K562 (cell line): Measurements from ENCODE around the gene MVP. TPM values are rescaled to one million over a fixed set of nuclear protein-coding genes. Genes with fewer than 3 reads are reported as not detected.

Source experiments
- CGGBP1 ChIP-seq: fragments of 250-450 bp; sonication (Bioruptor Pico); IDR thresholded peaks from 2 replicates; pipeline ENCODE4 v1.9.0; 2021; ENCODE audit warnings: mild to moderate bottlenecking
- E4F1 ChIP-seq: fragments of 250-450 bp; sonication (Bioruptor Pico); IDR thresholded peaks from 2 replicates; pipeline ENCODE4 v1.5.0; 2021; ENCODE audit warnings: mild to moderate bottlenecking, borderline replicate concordance
- EGR1 ChIP-seq: fragments of 450-650 bp; conservative IDR thresholded peaks from 2 replicates; pipeline ENCODE4 v1.6.1; 2017; ENCODE audit warnings: mild to moderate bottlenecking
- HLTF ChIP-seq: fragments of 450-650 bp; IDR thresholded peaks from 2 replicates; pipeline ENCODE4 v1.6.1; 2016
- HMG20A ChIP-seq: fragments of 450-650 bp; formaldehyde crosslinking; conservative IDR thresholded peaks from 2 replicates; pipeline ENCODE4 v1.4.0; 2020; ENCODE audit warnings: mild to moderate bottlenecking, mixed read lengths
- HNRNPK ChIP-seq: fragments of 200-400 bp; formaldehyde crosslinking; IDR thresholded peaks from one replicate; pipeline ENCODE4 v1.6.1; 2018; ENCODE audit warnings: mild to moderate bottlenecking, low read depth, low read length; ENCODE audit not compliant: poor library complexity, severe bottlenecking
- HNRNPLL ChIP-seq: fragments of 200-400 bp; formaldehyde crosslinking; IDR thresholded peaks from 2 replicates; pipeline ENCODE4 v1.6.1; 2017; ENCODE audit warnings: low read length, low read depth, mild to moderate bottlenecking; ENCODE audit not compliant: poor library complexity, severe bottlenecking
- JUNB ChIP-seq: fragments of 450-650 bp; formaldehyde crosslinking; conservative IDR thresholded peaks from 2 replicates; pipeline ENCODE4 v1.4.0; 2020; ENCODE audit warnings: mild to moderate bottlenecking
- KHSRP ChIP-seq: fragments of 450-650 bp; IDR thresholded peaks from 2 replicates; pipeline ENCODE4 v1.6.1; 2017
- KLF16 ChIP-seq: IDR thresholded peaks from 2 replicates; pipeline ENCODE4 v1.6.1; 2016; ENCODE audit warnings: antibody characterized with exemption
- MCM2 ChIP-seq: fragments of 450-650 bp; IDR thresholded peaks from 2 replicates; pipeline ENCODE4 v1.6.1; 2017; ENCODE audit warnings: low read depth, mild to moderate bottlenecking
- MCM3 ChIP-seq: fragments of 450-650 bp; IDR thresholded peaks from 2 replicates; pipeline ENCODE4 v1.6.1; 2016
- MTF1 ChIP-seq: fragments of 250-450 bp; sonication (Bioruptor Pico); IDR thresholded peaks from 2 replicates; pipeline ENCODE4 v1.9.0; 2021; ENCODE audit warnings: moderate library complexity, mild to moderate bottlenecking, inconsistent platforms, borderline replicate concordance
- NR2C1 ChIP-seq, 2 experiments: fragments of 450-650 bp; IDR thresholded peaks; 2 replicates each; pipeline ENCODE4 v1.6.1; 2017; ENCODE audit warnings: mild to moderate bottlenecking in 2 of 2, antibody characterized with exemption in 1 of 2, inconsistent platforms in 1 of 2, missing compliant biosample characterization in 1 of 2, missing genetic modification characterization in 1 of 2
- PHF8 ChIP-seq: fragments of 200-600 bp; sonication (generic); IDR thresholded peaks from 2 replicates; pipeline ENCODE4 v1.6.1; 2012; ENCODE audit warnings: mixed run types, mild to moderate bottlenecking, inconsistent platforms, low read length, moderate library complexity, borderline replicate concordance
- PRDM10 ChIP-seq: fragments of 450-650 bp; IDR thresholded peaks from 2 replicates; pipeline ENCODE4 v1.6.1; 2018; ENCODE audit not compliant: partially characterized antibody
- RBFOX2 ChIP-seq: fragments of 200-400 bp; formaldehyde crosslinking; IDR thresholded peaks from 2 replicates; pipeline ENCODE4 v1.6.1; 2017; ENCODE audit warnings: low read depth, mild to moderate bottlenecking, low read length, moderate library complexity
- SIRT6 ChIP-seq: IDR thresholded peaks from one replicate; pipeline ENCODE4 v1.6.1; 2012; ENCODE audit warnings: low read depth, mild to moderate bottlenecking, control low read depth, inconsistent platforms, low read length, moderate library complexity
- SMARCA5 ChIP-seq: fragments of 450-650 bp; IDR thresholded peaks from 2 replicates; pipeline ENCODE4 v1.6.1; 2016
- SMC3 ChIP-seq: conservative IDR thresholded peaks from 2 replicates; pipeline ENCODE4 v1.6.1; 2011; ENCODE audit warnings: low read depth, low read length, improper control_type of control experiment; ENCODE audit not compliant: insufficient read depth
- SRSF9 ChIP-seq: fragments of 200-400 bp; formaldehyde crosslinking; IDR thresholded peaks from 2 replicates; pipeline ENCODE4 v1.6.1; 2017; ENCODE audit warnings: low read depth, low read length, borderline replicate concordance
- TAL1 ChIP-seq: fragments of 450-650 bp; IDR thresholded peaks from 2 replicates; pipeline ENCODE4 v1.6.1; 2016; ENCODE audit warnings: mild to moderate bottlenecking
- ZNF146 ChIP-seq: IDR thresholded peaks from one replicate; pipeline ENCODE4 v1.6.1; 2018; ENCODE audit warnings: missing compliant biosample characterization; ENCODE audit not compliant: unreplicated experiment
- ZNF311 ChIP-seq: fragments of 250-450 bp; sonication (Bioruptor Pico); IDR thresholded peaks from 2 replicates; pipeline ENCODE4 v1.4.0; 2020; ENCODE audit warnings: mild to moderate bottlenecking, moderate library complexity
- ZNF384 ChIP-seq: IDR thresholded peaks from 2 replicates; pipeline ENCODE4 v1.6.1; 2012; ENCODE audit warnings: low read depth, low read length, improper control_type of control experiment
- polyA plus RNA-seq, 8 experiments: library from polyadenylated mRNA; depleted of rRNA in 4 of 8; stranded (reverse) in 5 of 8; unstranded in 3 of 8; fragments of >200 nt; fragmentation: Nextera tagmentation in 2 of 8; fragmentation: Illumina TruSeq in 1 of 8; extraction: Ambion mirVana in 2 of 8; extraction: Trizol in 1 of 8; gene quantifications; 2 replicates each; pipeline versions ENCODE4 v1.2.1 to v1.2.3, GENCODE V29; 2011 to 2014; ENCODE audit warnings: inconsistent platforms in 1 of 8, missing spikeins in 1 of 8
- total RNA-seq, 7 experiments: library from RNA; depleted of rRNA in 6 of 7; stranded (reverse); fragments of >200 nt in 6 of 7; fragmentation: Illumina TruSeq in 2 of 7; extraction: Trizol in 2 of 7; gene quantifications; 2 replicates each; pipeline versions ENCODE4 v1.2.1 to v1.2.3, GENCODE V29; 2011 to 2021; ENCODE audit warnings: low replicate concordance in 1 of 7

MVP gene
- total and polyA plus RNA-seq, 9 of the 15 experiments (the other 6 are each of a cell fraction or from before 2014, with no cell fraction given) = 0.39 to 1.9 (median 0.76) TPM; not detected in 2

- TF ChIP-seq HNRNPK = no peak
- TF ChIP-seq MTF1 (CRISPR knock-in tag) = no peak
- TF ChIP-seq SIRT6 = no peak
- TF ChIP-seq MCM3 = no peak
- no peak for TF ChIP-seq KHSRP
- TF ChIP-seq SMARCA5 = no peak
- TF ChIP-seq RBFOX2 = peak; percentile 71
- peak; percentile 60; the same call in 1 of the 2 replicates for TF ChIP-seq PHF8
- no peak for TF ChIP-seq MCM2
- no peak for TF ChIP-seq HMG20A (CRISPR knock-in tag)
- TF ChIP-seq NR2C1 (IDR thresholded peaks at IDR 0.05) = peak; percentile 48; the same call in 1 of the 2 replicates
- TF ChIP-seq NR2C1 (tag; IDR thresholded peaks at IDR 0.05) = no peak
- TF ChIP-seq JUNB = no peak
- TF ChIP-seq EGR1 = peak; percentile 47
- peak; percentile 48 for TF ChIP-seq HNRNPLL
- no peak for TF ChIP-seq KLF16
- no peak for TF ChIP-seq TAL1
- no peak for TF ChIP-seq SMC3
- peak; percentile 100 for TF ChIP-seq PRDM10
- no peak for TF ChIP-seq ZNF311 (CRISPR knock-in tag)
- no peak for TF ChIP-seq HLTF
- no peak for TF ChIP-seq ZNF146 (CRISPR knock-in tag)
- TF ChIP-seq E4F1 (CRISPR knock-in tag) = no peak
- no peak for TF ChIP-seq SRSF9
- TF ChIP-seq ZNF384 = no peak
- TF ChIP-seq CGGBP1 (CRISPR knock-in tag) = no peak
Observed at GRCh38 chr16:29862884-29863668, 42.8 kb downstream of the MVP start, which contains the start of gene CDIPT (continued).
